NCI-H82 (cell line): ENCODE measurements around the gene CACNA1S.
A peak's percentile ranks its signal among the peaks of the same experiment; 100 is the strongest.

ENCODE experiments used
- DNase-seq: peaks from one replicate; lab custom pipeline; 2025; lab: John Stamatoyannopoulos, UW

CACNA1S gene

DNA sequence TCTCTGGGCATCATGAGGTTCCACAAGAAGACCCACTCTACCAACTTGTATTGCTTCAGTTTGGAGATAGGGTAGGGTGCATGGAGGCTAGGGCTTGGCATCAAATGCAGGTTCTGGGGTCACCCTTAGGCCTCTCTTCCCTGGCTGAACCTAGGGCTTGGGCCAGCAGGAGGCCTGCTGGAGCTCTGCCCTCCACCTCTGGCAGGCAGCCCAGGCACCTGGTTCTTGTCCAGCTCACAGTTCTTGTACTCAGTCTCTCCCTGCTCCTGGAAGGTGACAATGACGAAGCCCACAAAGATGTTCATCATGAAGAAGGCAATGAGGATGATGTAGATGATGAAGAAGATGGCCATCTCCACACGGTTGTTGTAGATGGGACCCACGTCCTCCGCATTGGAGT, 51.2 kb downstream of the CACNA1S start:
- DNase-seq, result no peak

DNA sequence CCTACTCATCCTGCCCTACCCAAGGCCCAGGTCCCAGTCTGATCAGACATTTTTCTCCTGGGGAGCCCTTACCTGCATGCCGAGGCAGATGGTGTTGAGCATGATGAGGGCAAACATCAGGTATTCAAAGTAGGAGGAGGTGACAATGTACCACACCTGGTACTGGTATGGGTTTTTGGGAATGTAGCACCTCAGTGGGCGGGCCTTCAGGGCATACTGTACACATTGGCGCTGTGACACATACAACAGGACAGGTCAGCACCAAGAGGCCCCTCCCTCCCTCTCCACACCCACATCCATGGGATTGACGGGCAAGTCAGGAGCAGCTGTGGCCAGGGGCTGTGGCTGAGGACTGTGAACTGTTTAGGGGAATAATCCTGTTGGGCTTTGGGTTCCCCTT, 51.6 kb downstream of the CACNA1S start:
- no peak for DNase-seq

DNA sequence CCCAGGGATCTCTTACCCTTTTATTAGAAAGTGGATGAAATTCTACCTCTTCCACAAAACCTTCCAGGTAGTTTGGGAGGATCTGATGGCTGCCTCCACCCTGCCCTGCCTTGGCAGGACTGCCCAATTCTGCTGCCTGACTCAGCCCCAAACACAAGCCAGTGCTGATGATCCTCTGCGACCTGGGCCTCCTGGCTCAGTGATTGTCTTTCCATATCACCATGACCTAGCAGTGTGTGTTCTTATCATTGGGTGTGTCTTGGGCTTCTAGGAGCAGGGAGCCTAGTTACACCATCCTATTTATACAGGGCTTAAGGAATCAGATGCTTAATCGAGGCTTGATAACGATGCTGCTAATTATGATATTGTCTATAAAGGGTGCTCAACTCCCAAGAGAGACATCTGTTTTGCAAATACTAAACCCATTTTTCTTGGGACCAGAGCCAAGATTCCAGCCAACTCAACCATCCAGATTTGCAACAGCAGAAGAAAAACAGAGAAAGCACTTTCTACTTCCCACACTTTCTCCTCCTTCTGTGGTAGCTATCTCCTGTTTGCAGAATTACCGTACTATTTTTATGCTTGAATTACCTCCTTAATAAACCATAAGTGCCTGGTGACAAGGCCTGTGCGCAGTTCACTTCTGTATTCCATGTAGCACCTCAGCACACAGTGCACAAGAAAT, 52.2 kb downstream of the CACNA1S start:
- no peak for DNase-seq

DNA sequence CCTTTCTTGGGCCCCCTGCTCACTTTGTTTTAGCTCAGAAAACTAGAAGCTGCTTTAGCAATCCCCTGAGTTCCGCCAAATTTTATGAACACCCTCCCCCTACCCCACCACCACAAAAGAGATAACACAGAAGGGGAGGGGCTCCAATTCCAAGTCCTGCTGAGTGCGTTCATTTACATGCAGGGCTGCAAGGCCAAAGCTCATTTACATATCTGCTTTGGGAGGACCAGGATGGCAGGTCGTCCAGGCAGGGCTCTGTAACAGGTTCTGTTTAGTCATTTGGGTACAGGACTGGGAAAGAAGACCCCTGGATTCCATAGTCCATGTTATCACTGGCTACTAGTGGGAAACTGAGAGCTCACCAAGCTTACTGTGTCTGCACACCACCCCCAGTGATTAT, 52.8 kb downstream of the CACNA1S start:
- DNase-seq, result no peak

DNA sequence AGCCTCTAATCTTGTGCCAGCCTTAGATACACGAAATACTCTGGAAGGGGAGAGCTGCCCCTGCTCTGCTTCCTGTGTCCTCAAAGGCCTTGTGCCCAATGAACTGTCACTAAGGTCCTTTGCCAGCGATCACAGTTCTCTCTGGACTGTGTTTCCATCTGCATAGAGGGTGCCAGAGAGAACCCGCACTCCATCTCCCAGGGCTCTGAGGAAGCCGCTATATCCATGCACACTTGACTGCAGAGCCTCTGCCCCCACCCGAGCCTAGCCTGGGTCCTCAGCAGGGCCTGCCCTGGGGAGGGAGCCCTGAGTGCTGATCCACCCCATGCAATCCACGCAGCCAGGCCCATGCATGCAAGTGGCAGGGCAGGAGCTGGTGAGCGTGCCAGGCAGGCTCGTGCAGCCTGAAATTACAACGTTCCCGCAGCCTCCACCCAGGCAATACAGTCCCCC, 58.1 kb downstream of the CACNA1S start:
- no peak for DNase-seq

DNA sequence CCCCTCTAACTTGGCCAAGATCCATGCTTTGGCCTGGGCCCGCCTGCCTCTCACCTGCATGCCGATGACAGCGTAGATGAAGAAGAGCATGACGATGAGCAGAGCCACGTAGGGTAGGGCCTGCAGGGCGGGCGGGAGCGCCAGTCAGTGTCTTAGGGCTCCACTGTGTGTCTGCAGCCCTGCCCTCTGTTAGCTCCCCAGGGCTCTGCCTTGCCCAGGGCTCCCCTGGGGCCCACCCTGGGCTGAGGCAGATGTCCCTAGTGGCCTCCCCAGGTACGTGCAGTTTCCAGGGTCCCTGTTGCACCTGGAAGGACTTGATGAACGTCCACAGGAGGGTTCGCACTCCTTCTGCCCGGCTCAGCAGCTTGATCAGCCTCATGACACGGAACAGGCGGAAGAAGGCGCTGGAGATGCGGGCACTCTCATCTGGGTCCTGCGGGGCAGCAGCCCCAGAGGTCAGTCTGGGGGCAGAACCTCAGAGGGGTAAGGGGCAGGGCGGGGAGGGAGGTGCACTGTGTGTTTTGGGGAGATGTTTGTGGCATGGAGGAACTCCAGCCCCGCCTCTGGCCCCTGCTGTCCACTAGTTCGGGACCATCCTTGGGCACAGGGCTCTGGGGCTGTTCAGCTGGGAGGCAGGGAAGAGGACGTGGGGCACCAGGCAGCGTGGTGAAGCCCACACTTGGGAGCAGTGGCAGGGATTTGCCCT, 58.9 kb downstream of the CACNA1S start:
- DNase-seq, result no peak

DNA sequence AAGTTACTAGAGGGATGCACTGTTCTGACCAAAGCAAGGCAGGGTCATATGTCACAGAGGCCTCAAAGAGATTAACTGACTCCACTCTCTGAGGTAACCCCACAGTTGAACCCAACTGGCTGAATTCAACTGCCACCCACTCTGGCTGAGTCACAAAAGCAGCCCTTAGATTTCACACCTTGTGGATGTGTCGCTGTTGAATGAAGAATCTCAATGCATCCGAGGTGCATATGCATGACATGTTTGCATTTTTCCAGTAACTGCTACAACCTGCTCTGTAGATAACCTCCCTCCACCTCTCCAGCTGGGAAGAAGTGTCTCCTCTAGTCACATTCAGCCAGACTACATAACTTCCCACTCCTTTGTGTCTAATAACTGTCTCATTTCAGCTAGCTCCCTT, 60.8 kb downstream of the CACNA1S start:
- no peak for DNase-seq

DNA sequence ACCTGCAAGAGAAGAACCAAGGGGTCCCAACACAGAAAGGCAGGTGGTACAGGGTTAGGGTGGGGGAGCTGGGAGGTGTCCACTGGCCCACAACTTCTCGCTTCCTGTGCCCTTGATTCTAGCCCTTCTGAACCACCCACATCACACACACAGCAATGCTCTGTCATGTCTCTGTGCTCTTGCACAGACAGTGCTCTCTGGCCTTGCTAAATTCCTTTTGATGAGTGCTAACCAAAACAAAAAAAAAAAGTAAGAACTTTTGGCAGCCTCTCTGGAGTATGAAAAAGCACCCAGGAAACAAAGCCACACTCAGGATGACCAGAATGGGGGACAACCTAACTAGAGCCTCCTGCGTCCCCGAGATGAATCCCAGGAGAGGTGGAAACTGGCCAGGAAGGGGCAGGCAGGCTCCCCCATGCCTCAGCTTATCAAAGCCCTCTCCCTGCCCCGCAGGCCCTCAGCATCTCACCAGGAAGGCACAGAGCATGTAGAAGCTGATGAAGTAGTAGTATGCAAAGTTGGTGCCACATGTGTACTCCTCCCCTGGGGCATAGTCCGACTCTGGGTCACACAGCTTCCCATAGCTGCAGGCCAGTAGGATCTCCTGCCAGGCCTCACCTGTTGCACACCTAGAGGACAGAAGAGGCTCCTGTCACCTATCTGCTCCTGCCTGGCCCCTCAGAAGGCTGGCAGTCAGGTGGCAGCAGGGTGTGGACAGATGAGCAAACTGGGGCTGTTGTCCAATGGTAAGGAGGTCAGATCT, 61.5 kb downstream of the CACNA1S start:
- no peak for DNase-seq

DNA sequence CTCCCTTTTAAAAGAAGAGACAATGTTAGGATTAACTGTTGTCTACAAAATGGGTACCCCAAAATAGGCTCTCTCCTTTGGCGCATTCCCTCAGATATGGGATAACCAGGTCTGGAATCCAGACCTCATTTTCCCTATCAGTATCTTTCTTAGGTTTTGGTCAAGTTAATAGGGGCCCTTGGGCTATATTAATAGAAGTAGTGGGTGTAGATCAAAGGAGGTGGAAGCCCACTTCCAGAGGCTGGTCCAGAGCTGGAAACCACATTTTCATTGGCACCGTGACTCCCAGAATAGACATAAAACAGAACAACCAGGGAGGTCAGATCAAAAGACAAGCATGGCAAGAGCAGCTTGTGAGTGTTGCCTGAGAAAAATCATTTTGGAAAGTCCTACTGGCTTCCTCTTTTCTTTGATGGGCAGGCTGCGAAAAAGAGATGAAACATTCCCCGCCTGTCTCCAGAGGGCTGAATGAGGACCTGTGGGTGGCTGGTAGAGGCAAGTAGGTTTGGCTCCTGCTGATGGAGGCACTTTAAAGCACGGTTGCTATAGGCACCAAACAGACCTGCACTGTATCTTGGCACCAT, 62.9 kb downstream of the CACNA1S start:
- no peak for DNase-seq

DNA sequence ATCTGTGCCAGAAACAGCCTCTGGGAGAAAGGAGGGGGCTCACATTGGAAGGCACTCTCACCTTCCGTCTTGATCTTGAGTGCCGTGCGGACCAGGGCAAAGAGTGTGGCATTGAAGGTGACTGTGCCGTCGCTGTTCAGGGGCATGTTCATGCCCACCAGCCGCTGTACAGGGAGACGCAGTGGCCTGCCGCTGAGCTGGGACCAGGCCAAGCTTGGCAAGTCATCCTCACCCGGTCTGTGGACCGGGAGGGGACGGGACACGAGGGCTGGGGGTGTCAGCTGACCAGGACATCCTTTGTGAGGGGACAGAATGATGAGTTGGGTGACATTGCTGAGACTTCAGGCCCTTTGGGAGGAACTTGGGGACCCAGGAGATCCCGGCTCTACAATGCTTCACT, 63.7 kb downstream of the CACNA1S start:
- no peak for DNase-seq

DNA sequence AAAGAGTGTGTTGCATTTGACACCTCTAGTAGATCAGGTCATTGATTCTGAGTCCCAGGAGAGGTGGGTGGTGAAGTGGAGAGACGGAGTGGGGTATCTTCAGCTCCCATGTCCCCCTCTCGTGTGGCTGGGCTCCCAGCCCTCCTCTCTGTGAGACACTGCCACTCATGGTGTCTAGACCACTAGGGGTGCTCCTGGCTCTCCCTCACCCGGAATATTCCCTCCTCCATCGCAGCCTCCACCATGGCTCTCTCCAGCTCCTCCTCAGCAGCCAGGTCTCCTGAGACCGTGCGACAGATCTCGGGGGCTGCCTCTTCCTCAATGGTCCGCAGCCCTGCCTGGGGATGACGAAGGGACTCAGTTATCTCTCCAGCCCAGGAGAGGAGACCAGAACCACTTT, 68.1 kb downstream of the CACNA1S start:
- DNase-seq, result no peak

DNA sequence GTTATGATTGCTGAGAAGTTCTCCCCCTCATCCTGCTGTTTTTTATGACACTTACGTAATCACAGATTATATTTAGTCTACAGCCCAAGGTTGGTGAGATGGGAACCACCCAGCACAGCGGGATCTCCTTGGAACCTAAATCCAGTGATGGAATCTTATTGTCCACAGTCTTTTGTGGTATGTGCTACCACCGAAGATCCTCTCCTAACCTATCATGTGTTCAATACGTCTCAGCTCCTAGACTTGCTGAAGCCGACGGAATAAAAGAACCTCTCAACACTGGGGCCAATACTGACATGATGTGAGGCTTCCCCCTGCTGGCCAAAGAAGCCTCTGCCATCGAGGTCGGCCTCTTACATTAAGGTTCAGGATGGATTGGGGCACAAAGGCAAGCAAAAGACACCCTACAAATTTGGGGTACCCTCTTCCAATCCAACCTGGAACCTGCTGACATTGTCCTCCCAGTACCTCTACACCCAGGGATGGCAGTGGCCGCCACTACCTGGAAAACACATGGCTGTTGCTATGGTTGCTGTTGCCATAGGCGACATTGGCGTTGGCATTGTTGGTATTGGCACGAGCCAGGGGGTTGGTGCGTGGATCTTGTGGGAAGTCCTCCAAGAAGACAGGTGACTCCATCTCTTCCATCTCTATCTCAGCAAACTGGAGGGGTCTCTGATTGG, 69.3 kb downstream of the CACNA1S start:
- peak; percentile 89 for DNase-seq

DNA sequence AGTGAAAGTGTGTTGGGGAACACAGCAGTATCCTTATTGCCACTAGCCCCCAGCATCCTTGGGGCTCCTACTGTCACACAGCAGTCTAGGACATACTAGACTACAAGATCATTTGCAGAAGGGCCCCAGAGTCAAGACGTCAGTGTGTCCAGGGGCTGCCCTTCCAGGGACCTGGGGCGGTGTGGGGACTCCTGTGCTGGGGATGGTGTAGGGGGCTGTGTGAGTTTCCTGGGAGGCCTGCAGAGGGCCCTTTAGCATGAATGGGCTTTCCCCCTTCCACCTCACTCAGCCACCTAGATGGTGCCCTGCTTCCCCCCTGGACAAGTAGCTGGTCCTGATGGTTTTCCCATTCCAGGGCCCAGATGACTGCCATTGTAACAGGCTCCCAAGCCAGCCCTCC, 71.2 kb downstream of the CACNA1S start:
- no peak for DNase-seq

DNA sequence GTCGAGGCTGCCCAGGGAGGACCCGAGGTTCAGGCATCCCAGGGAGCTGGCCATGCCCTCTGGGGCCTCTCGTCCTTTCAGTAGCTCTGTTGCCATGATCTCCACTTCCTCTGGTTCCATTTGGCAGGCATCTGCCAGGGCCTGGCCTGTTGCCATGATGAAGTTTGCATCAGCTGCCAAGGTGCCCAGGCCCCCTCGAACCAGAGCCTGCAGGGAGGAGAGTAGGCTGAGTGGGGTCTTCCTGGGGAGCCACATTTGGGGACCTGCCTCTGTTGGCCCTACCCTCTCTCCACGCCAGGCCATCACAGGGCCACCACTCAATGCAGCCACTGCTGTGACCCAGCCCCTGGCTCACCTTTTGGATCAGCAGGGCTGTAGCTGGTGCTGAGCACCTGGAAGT, 72.3 kb downstream of the CACNA1S start:
- no peak for DNase-seq

DNA sequence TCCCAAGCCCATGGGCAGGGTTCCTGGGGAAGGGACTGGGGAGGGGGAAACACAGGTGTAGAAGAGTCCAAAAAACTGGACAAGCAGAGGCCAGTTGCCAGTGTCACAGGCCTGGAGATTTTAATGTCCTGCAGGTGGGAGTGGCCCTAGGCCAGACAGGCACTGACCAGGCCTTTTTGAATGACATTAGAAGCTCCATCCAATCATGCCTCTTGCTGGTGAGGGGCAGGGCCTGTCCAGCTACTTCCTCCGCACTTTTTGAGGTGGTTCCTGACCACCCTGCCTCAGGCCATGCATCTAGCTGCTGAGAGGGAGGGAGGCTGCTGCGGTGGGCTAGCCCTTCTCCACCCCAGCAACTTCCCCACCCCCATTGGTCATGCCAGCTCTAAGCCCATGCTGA, 72.8 kb downstream of the CACNA1S start:
- DNase-seq, result no peak

DNA sequence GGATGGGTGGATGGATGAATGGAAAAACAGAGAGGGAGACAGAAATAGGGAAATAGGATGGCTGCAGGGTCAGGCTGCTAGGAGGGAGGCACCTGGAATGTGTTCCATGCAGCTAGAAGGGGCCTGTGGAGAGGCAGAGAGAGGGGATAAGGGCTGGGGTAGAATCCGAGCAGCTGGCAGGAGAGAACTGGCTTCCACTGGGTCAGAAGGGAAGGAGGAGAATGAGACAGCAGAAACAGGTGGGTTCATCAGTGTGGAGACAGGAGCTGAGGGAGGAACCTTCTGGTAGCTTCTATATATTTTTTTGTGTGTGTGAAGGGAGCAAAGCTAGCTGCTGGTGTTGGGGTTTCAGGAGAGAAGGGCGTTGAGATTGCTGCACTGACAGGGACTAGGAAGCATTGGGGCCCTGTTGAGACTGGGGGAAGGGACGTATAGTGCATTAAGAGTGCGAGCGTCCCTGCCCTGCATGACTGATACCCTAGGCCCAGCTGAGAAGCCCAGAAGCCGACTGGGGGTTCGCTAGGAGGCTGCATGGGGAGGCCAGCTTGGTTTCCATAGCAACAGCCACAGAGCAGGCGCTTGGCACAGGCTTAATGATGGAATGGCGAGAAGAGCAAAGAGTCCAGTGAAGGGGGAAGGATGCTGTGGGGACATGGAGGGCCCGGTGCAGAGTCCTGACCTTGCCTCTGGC, 73.9 kb downstream of the CACNA1S start:
- DNase-seq, result peak; percentile 47

DNA sequence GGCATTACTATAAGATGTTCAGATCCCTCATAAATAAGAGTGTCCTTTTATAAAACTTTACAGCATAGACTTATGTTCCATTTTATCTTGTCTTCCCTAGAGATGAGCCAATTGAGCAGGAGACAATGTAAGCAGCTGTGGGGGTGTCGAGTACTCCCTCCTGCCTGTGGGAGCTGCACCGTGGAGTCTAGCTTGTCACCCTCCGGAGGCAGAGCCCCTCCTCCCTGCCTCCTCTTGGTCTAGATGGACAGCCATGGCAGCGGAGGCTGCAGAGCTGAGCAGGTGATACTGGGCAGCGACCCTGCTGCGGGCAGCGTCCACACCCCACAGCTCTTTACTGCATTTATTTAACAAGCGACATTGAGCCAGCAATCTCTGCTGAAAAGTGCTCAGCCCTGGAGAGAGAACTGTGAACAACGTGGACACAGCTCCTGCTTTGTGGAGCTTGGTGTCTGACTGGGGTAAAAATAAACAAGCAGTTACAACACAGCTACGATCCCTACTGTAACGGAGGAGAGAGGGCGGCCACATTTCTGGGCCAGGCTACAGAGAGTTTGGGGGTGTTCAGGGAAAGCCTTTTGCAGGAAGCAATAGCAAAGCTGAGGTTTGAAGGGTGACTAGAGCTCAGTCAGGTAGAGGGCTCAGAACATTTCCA, 75.9 kb downstream of the CACNA1S start:
- DNase-seq, result no peak

DNA sequence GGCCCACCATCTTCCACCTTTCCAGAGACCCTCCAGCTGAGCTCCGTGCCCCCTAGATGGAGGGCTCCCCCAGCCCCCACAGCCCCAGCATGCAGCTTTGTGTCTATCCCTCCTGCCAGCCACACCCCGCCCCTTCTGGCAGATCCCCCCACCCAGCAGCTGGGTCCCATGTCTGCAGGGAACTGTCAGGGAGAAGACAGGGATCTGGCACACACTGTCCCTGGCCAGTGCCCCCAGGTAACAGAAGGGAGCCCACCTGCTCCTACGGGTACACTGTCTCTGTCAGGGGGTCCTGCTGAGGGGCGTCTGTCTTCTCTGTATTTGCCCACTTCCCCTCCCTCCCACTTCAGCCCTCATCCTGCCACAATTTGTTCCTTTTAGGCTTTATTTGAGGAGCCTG, 77.6 kb downstream of the CACNA1S start:
- DNase-seq, result no peak

DNA sequence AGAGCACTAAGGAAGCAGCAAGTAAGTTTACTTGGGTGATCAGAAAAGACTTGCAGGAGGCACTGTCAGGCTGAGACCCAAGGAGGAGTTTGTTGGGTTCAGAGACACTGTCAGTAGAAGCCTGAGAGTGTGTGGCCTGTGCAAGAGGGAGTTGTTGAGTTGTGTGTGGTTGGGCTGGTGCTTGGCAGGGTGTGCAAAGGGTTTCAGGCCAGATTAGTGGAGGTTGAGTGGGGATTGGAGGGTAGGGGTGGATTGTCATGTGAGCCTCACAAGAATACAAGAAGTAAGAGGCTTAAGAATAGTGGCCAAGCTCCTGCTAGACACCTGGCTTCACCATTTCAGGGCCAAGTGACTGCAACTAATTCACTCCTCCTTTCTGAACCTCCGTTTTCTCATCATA, 79.8 kb downstream of the CACNA1S start:
- DNase-seq, result peak; percentile 97

DNA sequence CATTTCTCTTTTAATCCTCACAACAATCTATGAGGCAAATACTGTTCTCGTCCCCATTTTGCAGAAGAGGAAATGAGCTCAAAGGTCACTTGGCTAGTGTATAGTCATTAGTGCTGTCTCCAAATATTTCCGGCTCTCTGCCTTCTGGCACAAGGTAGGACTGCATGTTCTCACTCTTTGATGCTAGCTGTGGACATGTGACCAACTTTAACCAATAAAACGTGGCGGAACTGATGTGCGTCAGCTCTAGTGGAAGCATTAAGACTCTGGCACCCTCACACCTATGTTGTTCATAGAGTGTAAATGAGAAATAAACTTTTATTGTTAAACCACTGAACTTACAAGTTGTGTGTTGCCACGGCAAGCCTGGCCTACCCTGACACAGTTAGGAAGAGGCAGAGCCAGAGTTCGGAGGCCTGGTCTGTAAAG, 83.8 kb downstream of the CACNA1S start:
- DNase-seq, result no peak

DNA sequence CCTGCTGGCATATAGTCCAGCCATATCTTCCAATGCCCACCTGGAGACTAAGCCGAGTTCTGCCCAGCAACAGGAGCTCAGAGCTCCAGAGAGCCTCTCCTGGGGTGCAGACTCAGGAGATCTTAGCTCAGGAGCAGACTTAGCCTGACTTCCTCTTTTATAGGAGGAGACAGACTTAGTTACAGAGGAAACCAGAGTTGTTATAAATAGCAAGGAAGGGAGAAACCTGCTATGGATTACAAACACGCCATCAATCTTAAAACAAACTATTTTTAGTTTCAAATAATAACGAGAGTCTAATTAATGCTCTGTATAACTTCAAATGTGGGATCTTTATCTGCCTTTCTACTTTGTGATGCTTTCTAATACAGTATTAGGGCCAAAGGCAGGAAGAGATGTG, 85.4 kb downstream of the CACNA1S start:
- peak; percentile 72 for DNase-seq
